NCI-H2171 (cell line): ENCODE results near the gene ROR2.

ENCODE experiments used
- DNase-seq: peaks from one replicate; lab custom pipeline; 2025; lab: John Stamatoyannopoulos, UW

ROR2 gene

GRCh38 chr9:91840882-91841281 is 109.1 kb downstream of the ROR2 start:
- DNase-seq: no peak

DNA sequence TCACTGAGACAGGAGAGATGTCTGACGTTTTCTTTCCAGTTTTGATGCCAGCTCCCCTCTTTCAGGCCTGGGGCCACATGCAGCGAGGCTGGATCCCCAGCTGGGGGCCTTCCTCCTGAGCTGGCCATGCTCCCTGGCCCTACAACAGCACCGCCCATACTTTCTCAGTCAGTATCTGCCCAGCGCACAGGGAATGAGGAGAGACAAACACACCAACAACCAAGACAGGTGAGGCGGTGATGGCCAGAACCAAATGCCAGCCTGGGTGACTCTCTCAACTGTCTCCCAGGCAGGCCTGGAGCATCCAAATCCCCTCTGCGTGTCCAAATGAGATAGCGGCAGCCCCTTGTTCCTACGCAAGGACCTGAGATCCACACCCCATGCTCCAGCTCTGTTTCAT is 109.6 kb downstream of the ROR2 start:
- DNase-seq: no peak

- no peak for DNase-seq
These were observed 110.0 kb downstream of the ROR2 start for GRCh38 chr9:91839926-91840465.

DNA sequence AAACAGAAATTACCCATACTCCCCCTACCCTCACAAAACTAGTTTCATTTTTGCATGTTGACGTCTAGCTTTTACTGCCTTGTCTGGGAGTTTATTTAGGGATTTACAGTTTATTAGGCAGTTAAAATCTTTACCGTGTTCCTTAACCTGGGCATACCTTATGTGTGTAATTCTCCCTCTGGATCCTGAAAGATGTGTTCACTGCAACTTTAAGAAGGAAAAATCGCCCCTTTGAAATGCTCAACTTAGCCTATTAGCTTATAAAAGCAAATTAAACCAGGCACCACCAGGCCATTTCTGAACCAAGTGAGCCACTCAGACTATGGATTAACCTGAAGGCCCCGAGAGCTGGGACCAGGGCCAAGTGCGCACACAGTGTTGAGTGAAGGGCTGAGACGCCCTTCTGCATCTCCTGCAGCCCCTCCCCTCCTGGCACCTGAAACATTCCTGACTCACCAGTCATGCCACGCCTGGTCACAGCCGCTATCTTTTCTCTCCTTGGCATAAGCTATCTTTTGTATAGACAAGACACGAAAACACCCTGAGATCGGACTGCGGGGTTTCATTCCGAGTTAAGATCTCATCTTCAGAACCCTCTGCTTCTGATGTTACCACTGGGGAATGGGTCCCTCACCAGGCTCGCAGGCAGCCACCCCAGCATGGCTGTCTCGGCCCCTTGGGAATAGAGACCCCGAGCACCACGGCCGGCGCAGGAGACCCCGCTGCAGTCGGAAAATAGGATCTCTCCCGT is 111.9 kb downstream of the ROR2 start:
- peak; percentile 83 for DNase-seq

DNA sequence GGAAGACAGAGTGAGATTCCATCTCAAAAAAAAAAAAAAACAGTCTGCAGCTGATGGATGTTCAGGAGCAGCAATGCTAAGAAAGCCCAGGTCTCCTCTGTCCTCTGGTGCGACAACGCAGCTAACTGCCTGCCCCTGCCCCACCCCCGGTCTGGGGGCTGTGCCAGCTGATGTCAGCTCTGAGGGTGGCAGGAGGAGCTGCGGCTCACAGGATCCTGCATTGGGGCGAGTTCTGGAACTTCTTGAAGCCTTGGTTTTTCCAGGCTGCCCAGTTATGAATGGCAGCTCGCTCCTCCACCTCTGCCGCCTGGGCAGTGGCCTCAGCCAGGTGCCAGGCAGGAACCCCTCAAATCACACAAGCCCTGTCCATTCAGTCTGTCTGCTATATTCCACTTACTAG is 113.5 kb downstream of the ROR2 start:
- no peak for DNase-seq

- no peak for DNase-seq
These were observed 114.4 kb downstream of the ROR2 start for GRCh38 chr9:91835632-91836031.

GRCh38 chr9:91835216-91835615 is 114.8 kb downstream of the ROR2 start:
- no peak for DNase-seq

GRCh38 chr9:91834740-91835139 is 115.3 kb downstream of the ROR2 start:
- no peak for DNase-seq

DNA sequence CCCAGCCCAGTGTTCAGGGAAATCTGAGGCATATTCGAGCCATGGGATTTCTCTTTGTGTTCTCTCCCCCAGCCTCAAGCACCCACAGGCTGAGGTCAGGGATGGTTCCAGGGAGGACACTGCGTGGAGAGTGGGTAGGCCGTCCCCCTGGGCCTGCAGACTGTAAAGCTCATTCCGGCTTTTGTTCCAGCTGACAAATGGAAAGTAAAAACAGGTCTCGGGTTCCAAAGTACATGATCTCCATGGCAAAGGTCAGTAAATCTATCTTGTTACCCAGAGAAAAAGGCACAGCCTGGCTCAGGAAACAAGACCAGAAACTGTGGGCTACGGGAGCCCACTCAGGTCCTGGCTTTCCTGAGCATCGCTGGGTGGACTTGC is 116.2 kb downstream of the ROR2 start:
- DNase-seq: no peak

DNA sequence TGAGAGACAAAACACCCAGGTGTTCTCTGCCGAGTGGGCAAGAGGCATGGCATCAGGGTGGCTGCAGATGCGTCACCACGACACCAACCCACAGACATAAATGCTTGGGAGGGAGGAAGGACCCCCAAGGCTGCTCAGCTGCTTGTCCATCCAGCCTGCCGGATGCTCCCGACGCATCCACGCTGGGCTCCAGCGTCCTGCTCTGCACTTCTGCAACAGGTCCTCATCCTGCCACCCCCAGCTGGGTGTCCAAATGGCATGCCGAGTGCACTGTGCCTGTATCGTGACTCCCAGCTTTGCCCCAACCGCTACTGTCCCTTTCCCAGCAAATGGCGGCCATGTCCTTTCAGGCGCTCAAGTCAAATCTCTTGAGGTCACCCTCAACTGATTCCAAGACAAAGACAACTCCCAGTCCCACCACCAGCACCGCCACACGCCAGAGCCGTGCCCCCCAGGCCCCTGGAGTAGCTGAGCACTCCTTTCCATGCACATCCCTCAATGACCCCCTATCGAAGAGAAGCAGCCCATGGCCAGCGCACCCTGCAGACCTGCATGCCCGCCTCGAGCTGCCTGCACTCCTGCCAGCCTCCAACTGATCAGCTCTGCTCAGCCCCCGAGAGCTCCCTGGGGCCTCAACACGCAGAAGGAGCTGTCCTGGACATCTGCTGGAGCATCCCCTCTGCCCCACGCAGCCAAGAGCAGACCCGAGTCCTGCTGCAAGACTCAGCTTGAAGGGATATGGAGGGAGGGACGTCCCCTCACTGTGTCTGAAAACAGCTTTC is 116.7 kb downstream of the ROR2 start:
- DNase-seq: no peak

DNA sequence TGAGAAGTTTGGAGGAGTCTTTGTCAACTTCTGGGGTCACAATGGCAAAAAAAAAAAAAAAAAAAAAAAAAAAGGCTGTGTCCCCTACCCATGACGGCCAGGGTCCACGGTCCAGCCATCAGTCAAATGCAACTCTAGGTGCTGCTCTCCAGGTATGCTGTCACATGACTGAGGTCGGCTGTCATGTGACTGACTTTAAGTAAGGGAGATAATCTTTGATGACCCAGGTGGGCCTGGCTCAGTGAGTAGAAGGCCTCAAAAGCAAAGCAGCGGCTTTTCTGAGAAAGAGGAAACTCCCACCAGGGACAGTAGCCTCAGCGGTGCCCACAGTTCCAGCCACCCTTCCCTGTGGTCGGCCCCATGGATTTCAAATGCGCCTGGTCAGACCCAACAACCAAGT is 117.7 kb downstream of the ROR2 start:
- no peak for DNase-seq

DNA sequence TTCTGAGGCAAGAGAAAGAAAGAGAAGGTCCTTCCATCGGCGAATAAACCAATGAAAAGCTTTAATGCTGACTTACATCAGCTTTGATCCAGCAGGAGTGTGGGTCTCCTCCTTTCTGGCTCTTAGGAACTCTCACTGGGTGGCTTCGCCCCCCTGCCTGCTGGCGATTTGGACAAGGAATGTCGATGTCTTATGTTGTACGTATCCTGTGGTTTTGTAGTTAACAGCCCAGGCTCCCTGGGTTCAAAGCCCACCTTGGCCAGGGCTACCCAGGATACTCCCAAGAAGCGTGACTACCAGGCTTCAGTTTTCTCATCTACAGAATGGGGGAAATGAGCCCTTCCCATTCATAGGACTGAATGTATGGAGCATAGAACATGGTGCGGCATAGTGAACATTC is 124.2 kb downstream of the ROR2 start:
- DNase-seq: no peak

- DNase-seq: no peak
These were observed 124.6 kb downstream of the ROR2 start for GRCh38 chr9:91825422-91825821.

GRCh38 chr9:91824601-91825305 is 125.3 kb downstream of the ROR2 start:
- no peak for DNase-seq

GRCh38 chr9:91824151-91824550 is 125.9 kb downstream of the ROR2 start:
- DNase-seq: no peak

DNA sequence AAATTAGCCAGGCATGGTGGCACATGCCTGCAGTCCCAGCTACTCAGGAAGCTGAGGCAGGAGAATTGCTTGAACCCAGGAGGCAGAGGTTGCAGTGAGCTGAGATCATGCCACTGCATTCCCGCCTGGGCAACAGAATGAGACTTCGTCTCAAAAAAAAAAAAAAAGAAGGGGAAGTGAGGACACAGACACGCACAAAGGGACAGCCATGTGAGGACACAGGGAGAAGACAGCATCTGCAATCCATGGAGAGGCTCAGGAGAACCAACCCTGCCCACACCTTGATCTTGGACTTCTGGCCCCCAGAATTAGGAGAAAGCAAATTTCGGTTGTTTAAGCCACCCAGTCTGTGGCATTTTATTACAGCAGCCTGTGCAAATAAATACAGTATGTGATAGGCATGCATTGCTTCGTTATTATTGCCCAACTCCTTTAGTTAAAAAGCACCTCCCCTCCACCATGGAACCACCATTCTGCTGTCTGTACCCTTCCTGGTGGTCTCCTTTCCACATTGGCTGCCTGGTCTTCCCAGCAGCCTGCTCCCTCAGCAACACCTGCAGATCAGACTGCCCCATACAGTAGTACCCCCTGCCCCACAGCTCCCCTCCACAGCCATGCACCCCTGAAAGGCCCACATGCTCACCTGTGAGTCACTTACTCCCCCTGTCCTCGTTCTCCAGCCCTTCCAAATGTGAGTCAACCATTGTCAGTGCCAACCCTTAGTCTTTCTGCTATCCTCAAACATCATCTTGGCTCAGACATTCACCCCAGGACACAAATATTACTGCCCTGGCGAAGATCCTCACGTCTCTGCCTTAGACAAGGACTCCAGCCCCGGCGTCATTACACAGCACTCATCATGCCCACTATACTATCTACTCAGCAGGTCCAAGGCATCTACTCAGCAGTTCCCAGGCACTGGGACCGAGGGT is 128.8 kb downstream of the ROR2 start:
- no peak for DNase-seq

DNA sequence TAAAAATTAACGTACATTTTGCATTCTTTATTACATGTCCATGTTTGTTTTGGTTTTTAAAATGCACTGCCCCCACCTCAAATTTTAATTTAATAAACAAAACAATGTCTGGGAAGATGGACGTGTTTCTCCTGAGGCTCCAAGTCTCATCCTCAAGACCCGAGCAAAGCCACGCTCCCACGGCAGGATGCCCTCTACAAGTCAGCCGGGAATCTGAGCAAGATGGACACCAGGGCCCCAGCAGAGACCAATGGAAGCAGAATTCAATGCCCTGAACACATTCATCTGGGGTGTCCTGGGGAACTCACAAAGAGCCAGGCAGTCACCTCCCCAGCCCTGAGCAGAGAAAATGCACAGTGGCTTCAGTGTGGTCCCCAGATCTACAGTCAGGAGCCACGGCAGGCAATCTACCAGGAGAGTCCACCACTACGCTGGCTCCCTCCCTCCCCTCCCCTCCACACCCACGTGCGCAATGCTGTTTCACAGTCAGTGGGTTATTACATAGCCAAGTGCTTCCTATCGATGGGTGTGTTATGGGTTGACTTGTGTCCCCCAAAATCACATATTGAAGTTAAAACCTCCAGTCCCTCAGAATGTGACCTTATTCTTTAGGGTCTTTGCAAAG is 129.8 kb downstream of the ROR2 start:
- no peak for DNase-seq

GRCh38 chr9:91818647-91819403 is 131.2 kb downstream of the ROR2 start:
- no peak for DNase-seq

GRCh38 chr9:91818225-91818585 is 131.8 kb downstream of the ROR2 start:
- DNase-seq: no peak

DNA sequence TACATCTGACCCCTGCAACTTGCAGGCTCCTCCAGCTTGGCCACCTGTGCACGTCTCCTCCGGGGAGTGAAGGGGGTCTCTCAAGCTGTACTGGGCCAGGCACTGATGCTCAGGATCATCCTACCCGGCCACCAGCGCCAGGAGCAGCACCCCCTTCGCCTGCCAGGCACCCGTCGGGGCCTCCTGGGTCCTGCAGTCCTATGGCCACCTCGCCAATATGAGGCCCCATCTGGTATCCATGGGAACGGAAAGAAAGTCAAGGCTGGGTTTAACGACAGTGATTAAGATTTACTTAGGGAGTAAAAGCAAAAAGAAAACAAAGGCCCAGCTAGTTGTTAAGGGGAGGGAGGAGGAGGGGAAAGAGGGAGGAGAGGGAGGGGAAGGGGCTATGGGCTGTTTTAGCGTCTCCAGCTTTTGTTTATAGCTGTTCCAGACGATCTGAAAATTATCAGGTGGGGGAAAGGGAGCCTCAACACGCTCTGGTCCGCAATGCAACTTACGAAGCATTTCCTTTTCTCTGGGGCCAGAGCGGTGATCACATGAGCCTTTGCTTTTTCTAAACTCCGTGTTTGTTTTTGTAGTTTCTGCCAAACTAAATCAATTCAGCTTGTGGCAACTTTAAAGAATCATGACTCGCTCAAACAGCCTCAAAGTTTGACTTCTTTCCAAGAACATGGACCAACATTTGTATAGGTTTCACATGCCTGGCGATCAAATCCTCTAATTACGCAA is 132.4 kb downstream of the ROR2 start:
- DNase-seq: no peak
